ENCODE measurements around the gene LVRN. TPM values are rescaled to one million over a fixed set of nuclear protein-coding genes. Genes with fewer than 3 reads are reported as not detected.

Gene LVRN
- total RNA-seq, 1 donor from 2014 or later = 0.13 TPM

DNA sequence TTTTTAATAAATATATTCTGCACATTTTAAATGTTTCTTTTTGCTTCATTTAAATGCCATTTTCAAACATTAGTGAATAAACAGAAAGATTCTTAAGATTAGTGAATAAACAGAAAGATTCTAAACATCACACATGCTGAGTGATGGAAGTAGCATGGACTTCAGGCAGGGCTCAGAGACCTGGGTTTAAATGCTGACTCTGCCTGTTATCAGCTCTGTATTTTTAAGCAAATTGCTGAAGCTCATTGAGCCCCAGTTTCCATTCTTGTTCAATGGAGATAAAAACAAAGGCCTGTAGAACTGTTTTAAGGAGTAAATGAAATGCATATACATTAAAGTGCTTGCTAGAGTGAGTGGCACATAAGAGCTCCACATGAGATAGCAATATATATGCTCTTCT, 8.1 kb upstream of the LVRN start:
- DNase-seq (ENCODE audit: low spot score) (no peak), ATAC-seq (no peak)

DNA sequence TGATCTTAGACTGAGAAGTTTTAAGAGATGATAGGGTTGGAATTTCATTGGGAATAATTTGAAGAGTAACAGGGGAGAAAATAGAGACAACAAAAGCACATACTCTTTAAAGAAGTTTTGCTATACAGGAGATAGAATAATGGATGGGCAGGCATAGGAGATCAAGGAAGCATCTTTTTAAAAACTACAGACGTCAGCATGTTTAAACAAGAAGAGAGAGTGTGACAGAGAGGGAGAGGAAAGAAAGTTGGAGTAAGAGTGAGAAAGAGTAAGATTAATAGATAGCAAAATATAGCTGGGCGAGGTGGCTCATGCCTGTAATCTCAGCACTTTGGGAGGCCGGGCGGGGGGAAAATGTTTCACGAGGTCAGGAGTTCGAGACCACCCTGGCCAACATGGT, 5.3 kb upstream of the LVRN start:
- DNase-seq (ENCODE audit: low spot score) (no peak), ATAC-seq (no peak)

DNA sequence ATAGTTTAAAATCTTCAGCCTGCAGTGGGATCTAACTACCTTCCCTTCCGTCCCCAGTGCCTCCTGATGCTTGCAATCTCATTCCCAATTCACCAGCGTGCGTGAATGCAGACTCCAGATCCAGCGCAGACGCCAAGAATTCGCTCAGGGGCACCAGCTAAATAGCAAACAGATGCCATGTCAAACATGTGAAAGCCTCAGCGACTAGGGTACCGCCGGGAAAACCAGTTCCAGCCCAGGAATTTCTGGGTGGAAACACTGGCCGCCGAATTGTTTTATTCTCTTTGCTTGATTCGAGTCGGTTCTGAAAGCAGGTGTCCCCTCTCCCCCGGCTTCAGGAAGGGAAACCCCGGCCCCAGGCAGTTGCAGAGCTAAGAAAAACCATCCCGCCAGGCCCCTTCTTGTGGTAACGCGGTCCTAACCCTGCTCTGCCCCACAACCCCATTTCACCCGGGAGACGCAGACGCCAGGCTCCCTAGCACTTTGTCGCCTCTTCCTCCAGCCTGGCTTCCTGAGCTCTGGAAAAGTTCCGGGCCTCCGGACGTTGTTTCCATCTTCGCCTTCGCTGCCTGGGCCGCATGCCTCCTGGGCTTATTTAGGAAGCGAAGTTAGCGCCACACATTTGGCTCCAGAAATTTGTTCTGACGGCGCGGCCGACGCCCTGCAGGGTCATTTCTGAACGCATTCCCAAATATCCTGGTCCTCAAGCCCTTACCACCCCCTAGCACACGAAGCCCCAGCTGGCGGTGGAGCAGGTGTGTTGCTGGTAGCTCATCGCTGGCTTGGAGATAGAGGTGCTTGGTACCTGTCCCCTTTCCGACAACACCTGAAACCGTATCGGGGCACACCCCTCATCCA, 665 bp upstream of the LVRN start:
- ATAC-seq (no peak), DNase-seq (ENCODE audit: low spot score) (no peak)

DNA sequence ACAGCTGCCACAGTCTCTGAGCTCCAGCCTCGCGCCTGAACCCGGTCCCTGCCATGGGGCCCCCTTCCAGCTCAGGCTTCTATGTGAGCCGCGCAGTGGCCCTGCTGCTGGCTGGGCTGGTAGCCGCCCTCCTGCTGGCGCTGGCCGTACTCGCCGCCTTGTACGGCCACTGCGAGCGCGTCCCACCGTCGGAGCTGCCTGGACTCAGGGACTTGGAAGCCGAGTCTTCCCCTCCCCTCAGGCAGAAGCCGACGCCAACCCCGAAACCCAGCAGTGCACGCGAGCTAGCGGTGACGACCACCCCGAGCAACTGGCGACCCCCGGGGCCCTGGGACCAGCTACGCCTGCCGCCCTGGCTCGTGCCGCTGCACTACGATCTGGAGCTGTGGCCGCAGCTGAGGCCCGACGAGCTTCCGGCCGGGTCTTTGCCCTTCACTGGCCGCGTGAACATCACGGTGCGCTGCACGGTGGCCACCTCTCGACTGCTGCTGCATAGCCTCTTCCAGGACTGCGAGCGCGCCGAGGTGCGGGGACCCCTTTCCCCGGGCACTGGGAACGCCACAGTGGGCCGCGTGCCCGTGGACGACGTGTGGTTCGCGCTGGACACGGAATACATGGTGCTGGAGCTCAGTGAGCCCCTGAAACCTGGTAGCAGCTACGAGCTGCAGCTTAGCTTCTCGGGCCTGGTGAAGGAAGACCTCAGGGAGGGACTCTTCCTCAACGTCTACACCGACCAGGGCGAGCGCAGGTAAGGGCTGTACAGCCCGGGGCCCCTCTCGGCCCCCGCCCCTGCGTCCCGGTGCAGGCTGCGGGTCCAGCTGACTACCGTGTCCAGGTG, 509 bp downstream of the LVRN start:
- peak; percentile 89 for ATAC-seq

DNA sequence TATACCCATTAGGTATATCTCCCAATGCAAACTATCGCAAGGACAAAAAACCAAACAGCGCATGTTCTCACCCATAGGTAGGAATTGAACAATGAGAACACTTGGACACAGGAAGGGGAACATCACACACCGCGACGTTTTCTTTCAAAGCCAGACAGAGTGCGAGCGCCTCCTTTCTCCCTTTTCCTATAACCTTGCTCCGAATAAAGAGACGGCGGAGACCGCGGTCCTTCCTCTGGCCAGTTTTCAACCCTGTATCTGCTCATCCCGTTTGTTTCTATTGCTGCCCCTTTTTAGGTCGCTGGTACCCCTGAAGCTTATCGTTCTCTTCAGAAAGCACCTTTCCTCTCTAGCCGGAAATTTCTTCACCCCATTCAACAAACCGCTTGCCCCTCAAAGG, 1.3 kb downstream of the LVRN start:
- ATAC-seq (no peak), DNase-seq (ENCODE audit: low spot score) (no peak)

More for the DNA sequence above, 509 bp downstream of the LVRN start:
- DNase-seq (ENCODE audit: low spot score) = peak; percentile 46

DNA sequence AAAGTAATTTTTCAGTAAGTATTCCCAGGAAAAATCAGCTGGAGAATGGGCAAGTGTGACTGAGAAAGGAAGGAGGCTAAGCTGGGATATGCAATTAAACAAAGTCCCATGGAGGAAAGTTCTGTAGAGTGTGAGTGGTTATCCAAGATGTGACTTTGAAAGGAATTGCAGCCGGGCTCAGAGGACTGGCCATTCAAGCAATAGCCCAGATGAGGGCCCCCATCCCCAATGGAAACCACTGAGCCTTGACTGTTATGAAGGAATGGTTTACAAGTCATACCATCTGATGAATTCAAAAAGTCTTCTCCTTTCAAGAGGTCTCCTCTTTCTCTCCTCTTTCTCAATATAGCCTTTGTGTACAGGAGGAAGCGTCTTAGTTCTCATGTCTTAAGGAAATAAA, 6.5 kb downstream of the LVRN start:
- DNase-seq (ENCODE audit: low spot score) = no peak
- ATAC-seq = no peak

DNA sequence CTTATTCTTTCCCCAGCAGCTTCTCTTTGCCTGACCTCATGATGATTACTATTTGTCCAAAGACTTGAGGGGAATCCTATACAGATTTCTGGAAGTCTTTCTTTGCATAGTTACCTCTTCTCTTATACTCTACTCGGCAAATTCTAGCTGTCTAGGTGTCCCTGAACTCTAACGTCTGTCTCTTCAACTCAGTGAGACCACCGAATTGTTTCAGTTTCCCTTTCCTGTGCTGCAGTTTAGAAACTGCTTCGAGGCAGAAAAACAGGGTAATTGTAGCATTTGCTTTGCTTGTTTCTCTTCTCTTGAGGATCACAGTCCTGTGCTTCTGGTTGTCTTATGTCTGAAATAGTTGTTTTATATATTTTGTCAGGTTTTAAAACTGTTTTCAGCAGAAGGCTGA, 14.8 kb downstream of the LVRN start:
- DNase-seq (ENCODE audit: low spot score) (no peak), ATAC-seq (no peak)

DNA sequence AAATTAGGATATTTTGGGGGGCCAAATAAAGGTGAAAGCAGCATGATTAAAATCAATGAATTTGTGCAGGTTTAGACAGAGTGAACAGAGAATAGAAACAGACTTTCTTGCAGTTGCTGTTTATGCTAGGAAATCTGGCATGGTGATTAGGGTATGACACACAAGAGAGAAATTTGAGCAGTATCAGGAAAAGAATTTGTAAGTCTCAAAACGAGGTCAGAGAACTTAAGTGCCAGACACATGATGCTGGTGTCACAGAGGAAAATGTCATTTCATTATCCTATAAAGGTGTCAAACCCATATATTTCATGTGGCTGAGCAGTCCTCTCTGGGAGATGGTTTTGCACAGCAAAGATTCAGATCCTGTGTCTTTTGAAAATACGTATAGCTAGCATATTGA, 15.7 kb downstream of the LVRN start:
- ATAC-seq (no peak), DNase-seq (ENCODE audit: low spot score) (no peak)

DNA sequence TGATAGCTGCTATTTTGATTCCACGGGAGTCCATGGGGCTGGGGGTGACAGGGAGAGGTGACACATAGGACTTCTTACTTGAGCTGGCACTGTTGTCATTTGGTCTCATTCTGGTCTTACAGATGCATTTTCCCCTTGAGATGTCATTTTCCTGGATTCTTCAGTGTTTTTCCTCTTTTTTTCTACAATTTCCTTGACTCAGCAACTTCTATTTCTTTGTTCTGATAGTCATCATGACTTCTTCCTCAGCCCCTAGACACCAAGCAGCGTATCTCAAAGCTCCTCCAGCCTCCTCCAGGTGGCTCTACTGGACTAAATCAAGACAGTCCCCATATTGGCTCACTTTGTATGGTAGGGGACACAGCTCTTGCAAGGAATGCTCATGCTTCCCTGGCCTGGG, 16.5 kb downstream of the LVRN start:
- no peak for DNase-seq (ENCODE audit: low spot score)
- ATAC-seq = no peak

DNA sequence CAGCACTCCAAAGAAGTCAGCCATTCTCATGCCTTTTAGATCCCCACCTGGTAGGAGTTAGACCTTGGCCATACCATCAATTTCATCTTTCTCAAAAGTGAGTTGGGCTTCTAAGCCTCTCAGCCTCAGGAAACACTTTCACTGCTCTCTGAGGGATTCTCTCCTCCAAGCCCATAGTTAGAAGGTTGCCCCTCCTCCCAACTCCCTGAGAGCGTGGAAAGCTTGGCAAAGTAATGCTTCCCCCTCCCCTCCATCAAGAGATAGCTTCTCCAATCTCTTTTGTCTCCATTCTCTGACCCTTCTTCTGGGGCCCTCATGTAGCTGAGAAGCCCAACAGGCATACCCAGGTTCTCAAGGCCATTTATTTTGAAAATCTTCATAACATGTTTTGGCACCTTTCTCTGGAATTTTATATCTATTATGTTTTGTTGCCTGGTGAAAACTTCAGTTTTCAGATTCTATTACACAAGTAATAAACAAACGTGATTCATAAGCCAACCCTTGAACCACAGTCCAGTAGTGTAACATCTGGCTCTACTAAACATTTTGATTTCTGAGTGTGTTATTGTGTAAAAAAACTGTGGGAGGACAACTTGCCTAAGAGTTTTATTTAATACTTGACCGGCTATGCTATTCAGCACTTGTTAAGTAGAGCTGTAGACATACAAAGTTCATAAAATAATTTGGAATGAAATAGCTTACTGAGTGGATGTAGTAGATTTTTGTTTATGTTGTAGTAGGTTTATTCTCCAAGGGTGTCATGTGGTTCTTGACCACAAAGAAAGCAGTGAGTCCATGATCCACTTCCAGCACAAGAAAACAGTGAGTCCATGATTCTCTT, 17.1 kb downstream of the LVRN start:
- no peak for DNase-seq (ENCODE audit: low spot score)
- ATAC-seq = no peak

DNA sequence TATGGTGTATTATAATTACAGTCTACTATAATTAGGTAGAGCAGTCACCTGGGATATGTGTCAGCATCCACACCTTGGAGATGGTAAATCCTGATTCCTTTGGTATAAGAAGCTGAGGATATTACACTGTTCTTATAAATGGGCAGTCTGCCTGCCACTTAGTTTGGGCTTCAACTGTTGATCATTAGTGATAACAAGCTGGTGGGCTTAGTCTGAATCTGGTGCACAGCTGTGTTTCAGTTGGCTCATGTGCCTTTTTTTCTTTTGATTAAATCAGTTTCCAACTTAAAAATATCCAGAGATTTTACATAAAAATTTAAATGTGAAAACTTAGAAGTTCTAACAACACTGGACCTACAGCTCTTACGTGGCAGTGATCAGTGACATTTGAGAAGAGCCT, 21.2 kb downstream of the LVRN start:
- no peak for ATAC-seq
- no peak for DNase-seq (ENCODE audit: low spot score)

DNA sequence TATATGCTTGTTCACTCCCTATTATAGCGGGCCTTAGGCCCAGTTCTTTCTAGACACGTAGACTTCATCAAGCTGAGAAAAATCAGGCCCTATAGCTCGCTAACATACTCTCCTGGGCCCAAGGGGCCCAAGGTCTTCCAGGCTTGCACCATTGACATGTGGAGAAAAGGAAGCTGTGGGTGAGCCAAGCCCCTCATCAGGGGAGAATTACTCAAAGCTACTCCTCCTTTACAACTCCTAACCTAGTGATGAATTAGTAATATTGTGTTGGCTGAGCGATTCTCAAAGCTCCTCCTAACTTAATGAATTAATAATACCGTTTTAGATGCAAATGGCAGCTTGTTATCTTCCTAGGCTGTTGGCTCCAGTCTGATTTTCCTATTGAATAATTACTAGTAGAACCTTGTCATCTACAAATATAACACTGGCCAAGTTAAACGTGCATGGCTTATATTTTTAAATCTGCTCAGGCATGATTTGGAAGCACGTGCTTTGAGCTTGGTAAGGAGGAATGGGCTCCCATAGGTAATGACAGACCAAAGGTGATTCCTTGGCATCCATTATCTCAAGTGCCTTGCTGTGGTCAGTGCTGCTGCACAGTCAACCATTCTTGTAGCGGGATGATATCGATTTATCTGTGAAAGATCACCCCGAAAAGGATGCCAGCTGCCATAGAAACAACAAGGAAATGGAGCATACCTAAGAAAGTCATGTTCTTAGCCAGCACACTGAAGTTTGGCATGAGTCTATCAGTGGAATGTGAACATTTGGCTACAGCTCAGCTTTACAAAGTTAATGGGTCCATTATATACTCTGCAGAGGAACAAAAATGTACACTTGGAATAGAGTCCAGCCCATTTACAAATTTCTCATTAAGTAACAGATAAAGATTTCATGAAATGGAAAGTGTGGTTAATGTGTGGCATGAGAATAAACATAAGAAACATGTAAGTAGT, 23.8 kb downstream of the LVRN start:
- DNase-seq (ENCODE audit: low spot score) = no peak

DNA sequence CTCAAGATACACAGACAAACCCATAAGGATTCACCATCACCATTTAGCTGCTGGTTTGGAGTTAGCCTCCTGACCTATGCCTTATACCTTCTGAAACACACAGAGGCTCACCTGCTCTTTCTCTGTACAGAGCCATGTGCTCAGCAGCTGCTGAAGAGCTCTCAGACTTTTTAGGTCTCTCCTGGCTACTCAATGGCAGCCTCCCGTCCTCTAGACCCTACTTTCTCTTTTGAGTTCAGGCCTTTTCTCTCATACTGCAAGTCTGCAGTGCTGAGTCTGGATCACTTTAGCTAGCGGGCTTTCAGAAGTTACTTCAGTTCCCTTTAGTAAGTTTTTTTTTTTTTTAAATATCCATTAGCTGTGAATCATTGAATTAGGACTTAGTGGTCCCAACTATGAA, 25.7 kb downstream of the LVRN start:
- DNase-seq (ENCODE audit: low spot score) (no peak), ATAC-seq (no peak)

More for the DNA sequence above, 23.8 kb downstream of the LVRN start:
- no peak for ATAC-seq

DNA sequence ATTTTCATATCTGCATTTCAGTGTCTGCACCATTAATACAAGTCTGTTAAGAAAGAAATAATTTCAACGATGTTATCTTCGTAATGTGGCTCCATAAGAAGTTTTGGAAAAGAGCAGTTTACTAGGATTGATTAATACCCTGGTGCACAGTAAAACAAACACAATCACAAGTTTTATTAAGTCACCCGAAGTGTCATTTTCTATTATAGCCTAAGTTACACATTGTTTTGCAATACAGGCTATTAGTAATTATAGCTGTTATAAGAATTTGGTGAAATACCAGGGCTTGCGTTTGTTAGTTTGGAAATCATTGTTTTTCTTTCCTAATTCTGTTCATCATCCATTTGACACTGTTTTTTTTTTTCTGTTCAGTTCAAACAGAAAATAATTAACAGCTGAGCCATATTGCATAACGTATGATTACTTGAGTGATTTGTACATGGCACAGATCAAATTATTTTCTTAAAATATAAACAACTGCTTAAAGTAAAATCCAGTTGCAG, 30.6 kb downstream of the LVRN start:
- DNase-seq (ENCODE audit: low spot score) (no peak), ATAC-seq (no peak)

DNA sequence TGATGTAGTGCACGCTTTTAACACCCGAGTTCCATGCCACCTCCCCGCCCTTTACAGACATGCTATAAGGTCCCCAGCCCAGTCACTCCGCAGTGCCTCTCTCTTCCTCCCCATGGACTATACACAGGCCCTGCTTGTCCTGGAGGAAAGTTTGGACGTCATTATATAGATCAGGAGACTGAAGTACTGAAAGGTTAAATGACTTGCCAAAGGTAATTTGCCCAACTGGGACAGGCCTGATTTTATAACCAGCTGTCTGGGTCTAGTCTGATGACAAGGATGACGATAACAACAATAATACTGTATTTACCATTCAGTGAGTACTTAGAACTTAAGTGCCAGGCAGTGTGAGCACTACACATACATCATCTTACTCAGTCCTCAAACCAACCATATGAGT, 33.1 kb downstream of the LVRN start:
- ATAC-seq (no peak), DNase-seq (ENCODE audit: low spot score) (no peak)

DNA sequence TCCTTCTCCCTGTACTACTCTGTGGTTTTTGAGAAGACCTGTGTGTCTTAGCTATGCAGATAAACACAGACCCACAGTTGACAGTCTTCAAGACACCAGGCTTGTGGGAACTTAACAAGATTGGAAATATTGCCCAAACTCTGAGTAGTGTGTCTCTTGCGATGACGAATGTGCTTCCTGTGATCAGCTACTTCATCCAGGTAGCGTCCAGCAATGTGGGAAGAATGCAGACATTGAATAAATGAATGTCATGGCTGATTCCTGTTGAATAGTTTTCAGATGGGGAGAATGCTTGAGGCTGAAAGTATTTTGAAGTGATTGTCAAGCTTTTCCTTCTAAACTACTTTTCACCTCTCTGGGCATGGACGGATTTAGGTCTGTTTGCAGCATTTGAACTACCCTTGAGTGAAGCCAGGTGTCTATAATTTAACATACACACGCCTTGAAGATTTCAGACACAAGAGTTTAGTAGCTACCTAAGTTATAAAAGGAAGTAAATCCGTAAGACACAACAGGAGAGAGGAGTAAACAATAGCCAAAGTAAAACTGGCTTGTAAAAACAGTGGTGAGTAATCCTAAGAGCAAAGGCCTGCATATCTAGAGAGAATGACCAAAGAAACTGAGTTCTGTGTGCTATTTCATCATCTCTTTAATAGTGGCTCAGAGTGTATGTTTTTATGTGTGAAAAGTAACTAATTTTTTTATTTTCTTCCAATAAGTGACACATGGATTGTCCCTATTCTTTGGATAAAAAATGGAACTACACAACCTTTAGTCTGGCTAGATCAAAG, 40.0 kb downstream of the LVRN start:
- no peak for DNase-seq (ENCODE audit: low spot score)
- no peak for ATAC-seq

DNA sequence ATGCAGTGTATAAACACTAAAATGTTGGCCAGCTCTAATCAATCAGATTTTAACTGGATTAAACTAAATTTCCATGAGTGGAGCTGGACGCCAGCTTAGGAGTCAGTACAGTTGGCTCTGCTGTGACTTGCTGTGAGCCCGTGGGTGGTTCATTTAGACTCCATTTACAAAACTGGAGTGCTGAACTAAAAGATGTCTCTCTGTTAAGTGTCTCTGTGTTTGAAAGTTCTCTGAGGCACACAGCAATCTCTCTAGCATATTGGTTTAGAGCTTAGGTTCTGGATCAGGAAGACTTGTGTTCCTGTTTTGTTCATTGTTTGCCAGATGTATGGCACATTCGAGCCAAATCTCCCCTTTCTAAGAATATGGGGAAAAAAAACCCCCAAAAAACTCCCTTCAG, 42.0 kb downstream of the LVRN start:
- DNase-seq (ENCODE audit: low spot score) (no peak), ATAC-seq (no peak)

DNA sequence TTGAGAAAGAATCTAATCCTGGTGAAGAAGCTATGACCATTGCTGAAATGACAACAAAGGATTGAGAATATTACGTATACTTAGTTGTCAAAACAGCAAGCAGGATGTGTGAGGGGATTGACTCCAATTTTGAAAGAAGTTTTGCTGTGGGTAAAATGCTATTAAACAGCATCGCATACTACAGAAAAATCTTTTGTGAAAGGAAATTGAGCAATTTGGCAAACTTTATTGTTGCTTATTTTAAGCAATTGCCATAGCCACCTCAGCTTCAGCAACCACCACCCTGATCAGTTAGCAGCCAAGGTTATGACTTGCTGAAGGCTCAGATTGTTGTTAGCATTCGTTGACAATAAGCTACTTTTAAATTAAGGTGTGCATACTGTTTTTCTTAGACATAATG, 47.5 kb downstream of the LVRN start:
- ATAC-seq = no peak
- no peak for DNase-seq (ENCODE audit: low spot score)

DNA sequence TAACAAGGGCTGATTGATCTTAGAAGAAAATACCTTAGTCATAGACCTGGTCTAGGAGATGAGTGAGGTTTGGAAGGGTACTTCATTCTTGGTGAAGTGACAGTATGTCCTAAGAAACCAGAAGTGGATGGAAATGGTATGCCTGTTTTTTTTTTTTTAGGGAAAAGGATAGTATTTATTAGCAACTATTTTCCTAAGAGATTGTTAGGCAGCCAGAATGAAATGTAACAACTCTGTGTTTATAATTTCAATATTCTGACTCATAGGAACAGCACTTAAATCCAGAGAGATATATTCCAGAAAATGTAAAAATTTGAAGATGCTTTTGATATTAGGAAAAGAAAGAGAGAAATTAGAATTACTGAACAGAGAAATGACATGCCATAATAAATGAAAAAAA, 48.8 kb downstream of the LVRN start:
- ATAC-seq (no peak), DNase-seq (ENCODE audit: low spot score) (no peak)

Measured in left lobe of liver (tissue), 2 donors.